Loucy (cell line): ENCODE results near the gene NPTXR.

ENCODE experiments used
- CTCF ChIP-seq: fragments of 200-600 bp; sonication (generic); conservative IDR thresholded peaks from 2 replicates; pipeline ENCODE4 v1.5.1; 2014; ENCODE audit warnings: mild to moderate bottlenecking, antibody characterized with exemption, low read length
- EZH2phosphoT487 ChIP-seq: fragments of 200-600 bp; IDR thresholded peaks from 2 replicates; pipeline ENCODE4 v1.6.1; 2018; ENCODE audit warnings: antibody characterized with exemption, mild to moderate bottlenecking, moderate library complexity, borderline replicate concordance

DNA sequence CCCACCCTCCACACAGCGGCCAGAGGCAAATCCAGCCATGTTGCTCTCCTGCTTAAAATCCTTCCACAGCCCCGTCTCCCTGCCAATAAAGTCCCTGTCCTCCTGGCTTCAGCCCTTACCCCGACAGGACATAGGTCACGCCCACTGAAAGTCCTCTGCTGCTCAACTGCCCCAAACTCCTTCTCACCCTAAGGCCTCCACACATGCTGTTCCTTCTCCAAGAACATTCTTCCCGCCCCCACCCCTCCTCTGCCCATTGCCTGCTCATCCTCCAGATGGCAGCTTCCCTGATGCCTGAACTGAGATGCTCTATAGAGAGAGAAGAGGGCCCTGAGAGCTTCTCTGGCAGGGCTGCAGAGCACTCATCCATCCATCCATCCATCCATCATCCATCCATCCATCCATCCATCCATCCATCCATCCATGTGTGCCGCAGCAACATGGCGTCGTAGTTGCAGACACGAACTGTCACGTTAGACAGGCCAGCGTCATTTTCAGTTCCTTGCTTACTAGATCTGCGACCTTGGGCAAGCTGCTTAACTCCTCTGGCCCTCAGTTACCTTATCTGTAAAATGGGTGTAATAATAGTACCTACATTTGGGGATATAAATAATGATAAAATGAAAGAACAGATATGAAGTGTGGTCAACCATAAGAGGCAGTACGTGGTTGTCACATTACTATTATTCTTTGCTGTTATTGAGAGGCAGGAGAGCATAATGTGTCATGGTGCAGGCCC lies 9.4 kb downstream of the NPTXR start:
- no peak for TF ChIP-seq EZH2phosphoT487
- no peak for TF ChIP-seq CTCF
